Ishikawa (cell line): ENCODE data around the gene AGPAT4.

Experiments used
- NFIC ChIP-seq: IDR thresholded peaks from 2 replicates; pipeline ENCODE4 v1.6.1; 2012
- RAD21 ChIP-seq: IDR thresholded peaks from 2 replicates; pipeline ENCODE4 v1.6.1; 2012; ENCODE audit warnings: low read depth
- REST ChIP-seq: IDR thresholded peaks from 2 replicates; pipeline ENCODE4 v1.6.1; 2012; ENCODE audit warnings: low read depth, mild to moderate bottlenecking

- no peak for TF ChIP-seq NFIC
- TF ChIP-seq RAD21, result no peak
- no peak for TF ChIP-seq REST
Measured at GRCh38 chr6:161150566-161150965, 123.3 kb downstream of the AGPAT4 start.
